Measurements from ENCODE around the gene CCL20. TPM values are rescaled to one million over a fixed set of nuclear protein-coding genes. Genes with fewer than 3 reads are reported as not detected.

CCL20 gene
- total and polyA plus RNA-seq, 2 of the 8 experiments (the other 6 are each of a cell fraction or from before 2014, with no cell fraction given) = not detected

DNA sequence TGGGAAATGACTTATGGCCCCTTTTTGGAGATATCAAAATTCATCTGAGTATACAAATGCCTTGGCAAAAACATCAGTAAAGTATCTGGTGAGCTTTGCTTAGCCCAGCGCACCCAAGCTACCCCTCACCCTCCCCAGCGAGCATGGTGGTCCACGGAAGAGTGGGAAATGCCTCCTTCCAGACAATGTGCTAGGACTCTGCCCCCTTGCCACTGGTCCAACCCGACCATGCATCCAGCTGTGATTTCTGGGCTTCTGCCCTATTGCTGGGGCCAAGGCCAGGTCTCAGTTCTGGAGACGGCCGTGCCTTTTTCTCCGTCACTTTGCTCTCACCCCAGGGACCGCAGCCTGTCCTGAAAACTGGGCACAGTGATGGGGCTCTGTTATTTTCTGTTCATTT is 31.8 kb upstream of the CCL20 start:
- no peak for FAIRE-seq
- TF ChIP-seq TBP (IDR thresholded peaks at IDR 0.05; ENCODE audit: low read depth, low read length) = no peak

More for the DNA sequence above, 31.8 kb upstream of the CCL20 start:
- Histone ChIP-seq H3K14ac (ENCODE audit: insufficient read length) (no peak overlapping the region), H4K91ac (replicated peaks; ENCODE audit: insufficient read length, low read length) (no peak overlapping the region), H3K4me3 (ENCODE audit: extremely low read depth in 1 of 4, insufficient read depth in 2 of 4, low read depth in 3 of 4, low read length in 4 of 4) (no peak overlapping the region), H3K18ac (ENCODE audit: extremely low read depth, low read length) (no peak overlapping the region), H2BK15ac (ENCODE audit: low read length) (no peak overlapping the region), H2BK20ac (ENCODE audit: low read length) (no peak overlapping the region), H2BK5ac (ENCODE audit: low read depth, low read length) (no peak overlapping the region), H3K9me3 (ENCODE audit: insufficient read depth in 2 of 2, low read depth in 1 of 2, low read length in 1 of 2) (no peaks in the 10 kb centered on the region), H3K79me1 (ENCODE audit: low read depth, low read length) (no peaks in the 10 kb centered on the region), H3K23ac (ENCODE audit: insufficient read length) (no peak overlapping the region), H2AFZ (ENCODE audit: low read length) (no peak overlapping the region), H3K36me3 (ENCODE audit: control insufficient read depth in 2 of 4, insufficient read depth in 4 of 4, low read length in 3 of 4) (no peaks in the 10 kb centered on the region), H2BK120ac (replicated peaks; ENCODE audit: low read depth, low read length) (no peak overlapping the region), H4K5ac (ENCODE audit: insufficient read length, low read depth, low read length) (no peak overlapping the region), H3K9ac (replicated peaks in 1 of 4; ENCODE audit: extremely low read depth in 1 of 4, low read depth in 3 of 4, low read length in 3 of 4) (no peak overlapping the region), H3K27ac (ENCODE audit: low read depth, low read length) (no peak overlapping the region), H2BK12ac (ENCODE audit: low read depth, low read length) (no peak overlapping the region), H4K20me1 (replicated peaks in 1 of 2; ENCODE audit: control insufficient read depth in 1 of 2, insufficient read depth in 2 of 2, low read length in 2 of 2) (no peaks in the 10 kb centered on the region), H4K8ac (ENCODE audit: extremely low read depth, insufficient read depth, low read length) (no peak overlapping the region), H3K27me3 (replicated peaks in 1 of 4; ENCODE audit: control insufficient read depth in 3 of 4, extremely low read depth in 1 of 4, insufficient read depth in 3 of 4, low read length in 3 of 4) (no peaks in the 10 kb centered on the region), H3K79me2 (ENCODE audit: control insufficient read depth in 1 of 2, insufficient read depth in 2 of 2, low read length in 2 of 2) (no peaks in the 10 kb centered on the region), H3K4me1 (replicated peaks in 1 of 4; ENCODE audit: control insufficient read depth in 3 of 4, insufficient read depth in 4 of 4, low read length in 3 of 4) (no peaks in the 10 kb centered on the region), H2AK5ac (ENCODE audit: low read depth, low read length) (no peak overlapping the region), H3K23me2 (ENCODE audit: low read depth, low read length) (no peaks in the 10 kb centered on the region), H3K56ac (replicated peaks; ENCODE audit: insufficient read length, low read depth, low read length) (no peak overlapping the region), H3K4ac (replicated peaks; ENCODE audit: insufficient read length, low read depth, low read length) (no peak overlapping the region), H3K4me2 (ENCODE audit: insufficient read depth in 1 of 2, low read depth in 2 of 2, low read length in 2 of 2) (no peak overlapping the region)
- no peak for DNase-seq (ENCODE audit: low read depth in 1 of 2, low spot score in 2 of 2)
- ChIA-PET CTCF (ENCODE audit: partially characterized antibody) (interaction anchor here (0.5 to 4.3 kb wide), 3 partner anchors 8 to 586 kb away, joined by 3 to 26 read pairs (median 25); no protein-coding TSS in a partner anchor), POLR2A (ENCODE audit: partially characterized antibody) (no interaction called here)
- WGBS, 2 experiments (ENCODE audit: extremely low coverage in 1 of 2, insufficient coverage in 1 of 2, insufficient read length in 1 of 2, insufficient replicate concordance in 2 of 2, low coverage in 1 of 2, low lambda C conversion rate in 2 of 2, missing lambda C conversion rate in 1 of 2) = 82% methylated on average over 8 of the region's 8 CpGs; no CpG with 5 or more reads in 1 of the 2 experiments

Measured in H1 (cell line).